GM12864 (cell line): ENCODE measurements around the gene CRYAA.

ENCODE experiments used
- DNase-seq: peaks from one replicate; pipeline ENCODE4 v3.0.0-alpha.2; 2011; ENCODE audit warnings: low read depth
- H3K4me3 ChIP-seq: 2 replicates; pipeline ENCODE4 v1.5.1; 2011; ENCODE audit warnings: mild to moderate bottlenecking, low read depth, low read length, control low read depth
- CTCF ChIP-seq: IDR thresholded peaks from 2 replicates; pipeline ENCODE4 v1.5.1; 2011; ENCODE audit warnings: low read depth, mild to moderate bottlenecking, moderate library complexity, low read length, control low read depth, inconsistent platforms; ENCODE audit errors: missing control alignments

The CRYAA gene

GRCh38 chr21:43190544-43190943 lies 21.7 kb downstream of the CRYAA start:
- no peak overlapping the region for H3K4me3 ChIP-seq
- no peak for TF ChIP-seq CTCF
- no peak for DNase-seq

DNA sequence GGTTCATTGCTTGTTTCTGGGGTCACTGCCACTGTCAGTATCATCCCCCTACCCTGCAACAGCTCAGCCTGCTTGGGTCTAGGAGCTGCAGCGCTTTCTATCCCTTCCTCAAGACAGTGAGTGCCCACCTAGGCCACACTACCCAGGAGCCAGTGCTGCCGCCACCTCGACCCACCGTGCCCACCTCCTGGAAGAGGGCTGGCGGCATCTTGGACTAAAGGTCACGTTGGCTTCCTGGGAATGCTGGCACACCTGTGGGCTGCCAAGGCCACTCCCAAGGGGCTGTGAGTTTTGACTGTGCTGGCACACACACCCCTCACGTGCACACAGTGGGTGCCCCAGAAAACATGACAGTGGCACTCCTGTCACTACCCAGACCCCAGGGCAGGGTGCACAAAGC lies 22.1 kb downstream of the CRYAA start:
- no peak for TF ChIP-seq CTCF
- DNase-seq, result no peak
- H3K4me3 ChIP-seq, result no peak overlapping the region

DNA sequence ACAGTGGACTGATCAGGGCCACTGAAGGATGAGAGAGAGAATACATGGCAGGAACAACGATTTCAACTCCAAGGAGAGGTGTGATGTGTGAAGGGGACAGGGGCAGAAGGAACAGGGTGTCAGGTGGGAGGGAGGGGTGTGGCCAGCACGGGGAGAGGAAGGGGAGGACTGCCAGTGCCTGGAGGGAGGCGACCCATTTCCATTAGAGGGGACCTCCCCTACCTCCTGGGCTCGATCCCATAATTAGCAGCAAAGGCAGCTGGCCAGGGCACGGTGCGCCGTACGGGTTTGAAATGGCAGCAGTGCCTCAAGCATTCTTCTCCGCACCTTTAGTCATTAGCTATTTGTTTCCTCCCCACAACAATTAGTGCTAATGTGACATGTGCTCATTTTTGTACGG lies 22.7 kb downstream of the CRYAA start:
- no peak overlapping the region for H3K4me3 ChIP-seq
- no peak for TF ChIP-seq CTCF
- no peak for DNase-seq

GRCh38 chr21:43191971-43192370 lies 23.2 kb downstream of the CRYAA start:
- DNase-seq, result no peak
- no peak overlapping the region for H3K4me3 ChIP-seq
- no peak for TF ChIP-seq CTCF

DNA sequence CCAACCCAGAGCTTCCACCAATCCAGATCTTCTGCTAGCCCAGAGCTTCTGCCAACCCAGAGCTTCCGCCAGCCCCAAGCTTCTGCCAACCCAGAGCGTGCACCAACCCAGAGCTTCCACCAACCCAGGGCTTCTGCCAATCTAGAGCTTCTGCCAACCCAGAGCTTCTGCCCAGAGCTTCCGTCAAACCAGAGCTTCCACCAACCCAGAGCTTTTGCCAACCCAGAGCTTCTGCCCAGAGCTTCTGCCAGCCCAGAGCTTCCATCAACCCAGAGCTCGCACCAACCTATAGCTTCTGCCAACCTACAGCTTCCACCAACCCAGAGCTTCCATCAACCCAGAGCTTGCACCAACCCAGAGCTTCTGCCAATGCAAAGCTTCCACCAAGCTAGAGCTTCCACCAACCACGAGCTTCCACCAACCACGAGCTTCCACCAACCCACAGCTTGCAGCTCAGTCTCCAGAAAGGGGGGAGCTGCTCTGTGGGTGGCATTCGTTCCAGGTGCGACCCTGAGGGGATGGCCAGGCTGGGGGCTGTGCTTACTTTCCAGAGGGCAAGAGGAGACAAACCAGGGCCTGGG lies 23.8 kb downstream of the CRYAA start:
- no peak overlapping the region for H3K4me3 ChIP-seq
- TF ChIP-seq CTCF, result no peak
- DNase-seq, result no peak

- no peak for TF ChIP-seq CTCF
- DNase-seq, result no peak
- H3K4me3 ChIP-seq, result no peak overlapping the region
These were observed 24.4 kb downstream of the CRYAA start for GRCh38 chr21:43193088-43193650.

DNA sequence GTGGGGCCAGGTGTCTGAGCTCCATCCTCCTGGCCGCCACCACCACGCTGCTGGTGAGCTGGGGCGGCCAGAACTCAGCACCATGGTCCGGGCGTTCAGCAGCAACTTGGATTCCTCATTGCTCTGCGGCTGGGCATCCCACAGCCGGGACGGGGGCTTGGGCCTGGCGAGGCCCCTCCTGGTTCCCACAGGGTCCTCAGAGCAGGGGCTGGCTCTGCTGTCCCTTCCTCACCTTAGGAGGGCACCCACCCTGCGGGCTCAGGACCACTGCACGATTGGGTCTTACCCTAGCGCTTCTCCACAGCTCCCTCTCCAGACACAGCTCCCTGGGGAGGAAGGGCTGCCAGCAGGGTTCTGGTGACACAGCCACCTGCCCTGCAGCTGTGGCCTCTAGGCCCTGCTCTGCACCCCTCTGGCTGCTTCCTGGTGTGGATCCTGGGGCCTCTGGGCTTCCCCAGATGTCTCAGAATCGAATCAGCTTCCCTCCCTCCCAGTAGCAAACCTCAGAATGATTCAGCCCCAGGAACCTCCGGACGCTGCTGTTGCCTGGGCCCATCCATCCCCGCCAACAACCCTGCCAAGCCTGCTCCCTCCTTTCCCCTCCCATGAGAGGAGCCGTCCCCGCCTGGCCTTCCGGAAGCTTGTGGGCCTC lies 25.0 kb downstream of the CRYAA start:
- no peak overlapping the region for H3K4me3 ChIP-seq

More for the DNA sequence above, 25.0 kb downstream of the CRYAA start:
- TF ChIP-seq CTCF, result no peak
- DNase-seq, result no peak
